Thyroid gland (tissue), 4 donors: ENCODE measurements around the gene CCDC107.

ENCODE experiments used
- CTCF ChIP-seq, 6 experiments: fragments of 200-600 bp in 3 of 6; fragments of 450-650 bp in 3 of 6; sonication (generic) in 3 of 6; IDR thresholded peaks; one replicate each; pipeline ENCODE4 v1.5.1; 2016 to 2019; ENCODE audit warnings: antibody characterized with exemption in 6 of 6, mild to moderate bottlenecking in 2 of 6, inconsistent platforms in 1 of 6, moderate library complexity in 1 of 6
- POLR2A ChIP-seq, 2 donors: fragments of 450-650 bp; IDR thresholded peaks; one replicate each; pipeline ENCODE4 v1.6.1; 2017; ENCODE audit warnings: antibody characterized with exemption in 2 of 2, mild to moderate bottlenecking in 2 of 2, moderate library complexity in 1 of 2

- TF ChIP-seq CTCF (IDR thresholded peaks at IDR 0.05) (no peak), POLR2A (IDR thresholded peaks at IDR 0.05) (no peak)
Measured at GRCh38 chr9:35609001-35609819, 48.9 kb upstream of the CCDC107 start.
